Mucosa of stomach (tissue), 1 donor: Measurements from ENCODE around the gene SCUBE1.

Source experiments
- H3K27me3 ChIP-seq: one replicate; pipeline ENCODE4 v1.7.0; 2013; ENCODE audit warnings: mild to moderate bottlenecking, low read length; ENCODE audit not compliant: control insufficient read depth, insufficient read depth
- H3K36me3 ChIP-seq: one replicate; pipeline ENCODE4 v1.7.0; 2013; ENCODE audit warnings: low read length; ENCODE audit not compliant: control insufficient read depth, insufficient read depth
- H3K4me1 ChIP-seq: one replicate; pipeline ENCODE4 v1.7.0; 2013; ENCODE audit warnings: mild to moderate bottlenecking, low read length; ENCODE audit not compliant: control insufficient read depth, insufficient read depth
- H3K4me3 ChIP-seq: one replicate; pipeline ENCODE4 v1.7.0; 2013; ENCODE audit warnings: low read length
- H3K9ac ChIP-seq: one replicate; pipeline ENCODE4 v1.7.0; 2013; ENCODE audit warnings: mild to moderate bottlenecking, low read length, moderate library complexity
- H3K9me3 ChIP-seq: one replicate; pipeline ENCODE4 v1.7.0; 2013; ENCODE audit warnings: mild to moderate bottlenecking, low read length, moderate library complexity; ENCODE audit not compliant: control insufficient read depth
- donor health status: Pancreatic carcinoma.

SCUBE1 gene

GRCh38 chr22:43334378-43334777 is 8.8 kb downstream of the SCUBE1 start:
- no peaks in the 10 kb centered on the region for H3K9me3 ChIP-seq
- H3K27me3 ChIP-seq = no peaks in the 10 kb centered on the region
- H3K4me1 ChIP-seq = no peaks in the 10 kb centered on the region
- no peaks in the 10 kb centered on the region for H3K36me3 ChIP-seq
- H3K9ac ChIP-seq = no peak overlapping the region
- H3K4me3 ChIP-seq = no peak overlapping the region

GRCh38 chr22:43333978-43334377 is 9.2 kb downstream of the SCUBE1 start:
- H3K4me3 ChIP-seq = no peak overlapping the region
- no peaks in the 10 kb centered on the region for H3K9me3 ChIP-seq
- no peaks in the 10 kb centered on the region for H3K4me1 ChIP-seq
- H3K36me3 ChIP-seq = no peaks in the 10 kb centered on the region
- no peak overlapping the region for H3K9ac ChIP-seq
- no peaks in the 10 kb centered on the region for H3K27me3 ChIP-seq

GRCh38 chr22:43333156-43333555 is 10.0 kb downstream of the SCUBE1 start:
- Histone ChIP-seq H3K36me3 (no peaks in the 10 kb centered on the region), H3K9ac (no peak overlapping the region), H3K4me1 (no peaks in the 10 kb centered on the region), H3K9me3 (no peaks in the 10 kb centered on the region), H3K27me3 (no peaks in the 10 kb centered on the region), H3K4me3 (no peak overlapping the region)

GRCh38 chr22:43331698-43332097 is 11.5 kb downstream of the SCUBE1 start:
- Histone ChIP-seq H3K36me3 (no peaks in the 10 kb centered on the region), H3K4me1 (no peaks in the 10 kb centered on the region), H3K9me3 (no peaks in the 10 kb centered on the region), H3K27me3 (no peaks in the 10 kb centered on the region), H3K4me3 (no peak overlapping the region), H3K9ac (no peak overlapping the region)

GRCh38 chr22:43331069-43331451 is 12.1 kb downstream of the SCUBE1 start:
- Histone ChIP-seq H3K4me1 (no peaks in the 10 kb centered on the region), H3K9ac (no peak overlapping the region), H3K9me3 (no peaks in the 10 kb centered on the region), H3K4me3 (no peak overlapping the region), H3K27me3 (no peaks in the 10 kb centered on the region), H3K36me3 (no peaks in the 10 kb centered on the region)

- H3K4me3 ChIP-seq = no peak overlapping the region
- H3K36me3 ChIP-seq = no peaks in the 10 kb centered on the region
- H3K4me1 ChIP-seq = no peaks in the 10 kb centered on the region
- no peaks in the 10 kb centered on the region for H3K9me3 ChIP-seq
- no peak overlapping the region for H3K9ac ChIP-seq
- H3K27me3 ChIP-seq = no peaks in the 10 kb centered on the region
Observed at GRCh38 chr22:43330178-43331068, 12.7 kb downstream of the SCUBE1 start.

GRCh38 chr22:43329061-43329460 is 14.1 kb downstream of the SCUBE1 start:
- Histone ChIP-seq H3K9me3 (no peaks in the 10 kb centered on the region), H3K27me3 (no peaks in the 10 kb centered on the region), H3K4me3 (no peak overlapping the region), H3K9ac (no peak overlapping the region), H3K36me3 (no peaks in the 10 kb centered on the region), H3K4me1 (no peaks in the 10 kb centered on the region)

- Histone ChIP-seq H3K27me3 (no peaks in the 10 kb centered on the region), H3K4me3 (no peak overlapping the region), H3K9ac (no peak overlapping the region), H3K4me1 (no peaks in the 10 kb centered on the region), H3K9me3 (no peaks in the 10 kb centered on the region), H3K36me3 (no peaks in the 10 kb centered on the region)
Observed at GRCh38 chr22:43327157-43327438, 16.1 kb downstream of the SCUBE1 start.

- no peaks in the 10 kb centered on the region for H3K36me3 ChIP-seq
Observed at GRCh38 chr22:43326331-43327156, 16.6 kb downstream of the SCUBE1 start.

GRCh38 chr22:43325176-43325575 is 18.0 kb downstream of the SCUBE1 start:
- H3K4me3 ChIP-seq = no peak overlapping the region
- no peak overlapping the region for H3K9ac ChIP-seq
- no peaks in the 10 kb centered on the region for H3K27me3 ChIP-seq
- no peaks in the 10 kb centered on the region for H3K36me3 ChIP-seq
- H3K4me1 ChIP-seq = no peaks in the 10 kb centered on the region
- no peaks in the 10 kb centered on the region for H3K9me3 ChIP-seq

More at GRCh38 chr22:43326331-43327156, 16.6 kb downstream of the SCUBE1 start:
- Histone ChIP-seq H3K9me3 (no peaks in the 10 kb centered on the region), H3K4me3 (no peak overlapping the region), H3K4me1 (no peaks in the 10 kb centered on the region), H3K27me3 (no peaks in the 10 kb centered on the region), H3K9ac (no peak overlapping the region)

- H3K27me3 ChIP-seq = no peaks in the 10 kb centered on the region
- H3K4me1 ChIP-seq = no peaks in the 10 kb centered on the region
- H3K4me3 ChIP-seq = no peak overlapping the region
- no peaks in the 10 kb centered on the region for H3K36me3 ChIP-seq
- no peak overlapping the region for H3K9ac ChIP-seq
- no peaks in the 10 kb centered on the region for H3K9me3 ChIP-seq
Observed at GRCh38 chr22:43320943-43321900, 21.9 kb downstream of the SCUBE1 start.
